Astrocyte of the hippocampus (primary cell): ENCODE measurements around the gene MAST1.
A peak's percentile ranks its signal among the peaks of the same experiment; 100 is the strongest.
"Not testable (repeated sequence)": the region's sequence is repeated elsewhere in the genome, so short reads cannot be mapped to it uniquely, and the experiment has no call there.

ENCODE experiments used
- DNase-seq: peaks from one replicate; pipeline ENCODE4 v3.0.0; 2011; ENCODE audit warnings: low read depth, low spot score

MAST1 gene

DNA sequence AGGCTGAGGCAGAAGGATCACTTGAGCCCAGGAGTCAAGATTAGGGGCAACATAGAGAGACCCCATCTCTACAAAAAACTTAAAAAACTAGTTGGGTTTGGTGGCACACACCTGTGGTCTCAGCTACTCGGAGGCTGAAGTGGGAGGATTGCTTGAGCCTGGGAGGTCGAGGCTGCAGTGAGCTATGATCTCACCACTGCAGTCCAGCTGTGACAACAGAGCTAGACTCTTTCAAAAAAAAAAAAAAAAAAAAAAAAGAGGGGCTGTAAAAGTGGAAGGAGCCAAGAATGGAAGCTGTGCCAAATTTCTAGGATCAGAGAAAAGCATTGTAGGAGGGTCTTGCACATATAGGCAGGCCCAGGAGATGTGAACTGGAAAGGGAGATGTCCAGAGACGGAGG, 33.4 kb downstream of the MAST1 start:
- no peak for DNase-seq

DNA sequence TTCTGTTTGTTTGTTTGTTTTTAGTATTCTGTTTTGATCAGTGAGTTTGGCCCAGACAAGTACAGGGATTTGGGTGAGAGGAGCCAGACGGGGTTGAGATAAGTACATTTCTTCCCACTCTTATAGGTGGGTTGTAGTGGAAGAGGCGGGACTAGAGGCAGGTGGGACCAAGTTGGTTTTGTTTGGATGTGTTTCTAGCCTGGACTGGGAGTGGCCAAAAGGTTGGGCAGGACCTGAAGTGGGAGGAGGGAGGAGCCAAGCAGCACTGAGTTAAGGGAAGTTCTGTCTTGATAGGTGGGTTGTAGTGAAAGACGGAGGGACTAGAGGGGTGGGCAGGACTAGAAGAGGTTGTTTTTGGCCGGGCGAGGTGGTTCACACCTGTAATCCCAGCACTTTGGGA, 33.9 kb downstream of the MAST1 start:
- DNase-seq, result no peak

DNA sequence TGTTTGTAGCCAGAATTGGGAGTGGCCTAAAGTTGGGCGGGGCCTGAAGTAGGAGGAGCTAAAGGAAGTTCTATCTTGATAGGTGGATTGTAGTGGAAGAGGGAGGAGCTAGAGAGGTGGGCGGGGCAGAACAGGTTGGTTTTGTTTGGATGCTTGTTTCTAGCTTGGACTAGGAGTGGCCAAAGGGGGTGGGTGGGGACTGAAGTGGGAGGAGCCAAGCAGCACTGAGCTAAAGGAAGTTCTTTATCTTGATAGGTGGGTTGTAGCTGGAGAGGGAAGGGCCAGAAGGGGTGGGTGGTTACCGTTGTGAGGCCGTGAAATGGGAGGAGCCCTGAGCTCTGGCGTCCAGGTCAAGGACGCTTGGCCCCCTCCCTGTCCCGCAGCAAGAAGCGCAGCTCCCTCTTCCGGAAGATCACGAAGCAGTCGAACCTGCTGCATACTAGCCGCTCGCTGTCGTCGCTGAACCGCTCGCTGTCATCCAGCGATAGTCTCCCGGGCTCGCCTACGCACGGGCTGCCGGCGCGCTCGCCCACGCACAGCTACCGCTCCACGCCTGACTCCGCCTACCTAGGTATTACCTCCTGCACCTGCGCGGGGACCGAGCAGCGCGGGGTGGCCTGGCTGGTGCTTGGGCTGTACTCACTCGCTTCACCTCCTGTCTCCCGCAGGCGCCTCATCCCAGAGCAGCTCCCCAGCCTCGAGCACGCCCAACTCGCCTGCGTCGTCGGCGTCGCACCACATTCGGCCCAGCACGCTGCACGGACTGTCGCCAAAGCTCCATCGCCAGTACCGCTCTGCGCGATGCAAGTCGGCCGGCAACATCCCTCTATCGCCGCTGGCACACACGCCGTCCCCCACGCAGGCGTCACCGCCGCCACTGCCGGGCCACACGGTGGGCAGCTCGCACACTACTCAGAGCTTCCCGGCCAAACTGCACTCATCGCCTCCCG, 34.9 kb downstream of the MAST1 start:
- no peak for DNase-seq

DNA sequence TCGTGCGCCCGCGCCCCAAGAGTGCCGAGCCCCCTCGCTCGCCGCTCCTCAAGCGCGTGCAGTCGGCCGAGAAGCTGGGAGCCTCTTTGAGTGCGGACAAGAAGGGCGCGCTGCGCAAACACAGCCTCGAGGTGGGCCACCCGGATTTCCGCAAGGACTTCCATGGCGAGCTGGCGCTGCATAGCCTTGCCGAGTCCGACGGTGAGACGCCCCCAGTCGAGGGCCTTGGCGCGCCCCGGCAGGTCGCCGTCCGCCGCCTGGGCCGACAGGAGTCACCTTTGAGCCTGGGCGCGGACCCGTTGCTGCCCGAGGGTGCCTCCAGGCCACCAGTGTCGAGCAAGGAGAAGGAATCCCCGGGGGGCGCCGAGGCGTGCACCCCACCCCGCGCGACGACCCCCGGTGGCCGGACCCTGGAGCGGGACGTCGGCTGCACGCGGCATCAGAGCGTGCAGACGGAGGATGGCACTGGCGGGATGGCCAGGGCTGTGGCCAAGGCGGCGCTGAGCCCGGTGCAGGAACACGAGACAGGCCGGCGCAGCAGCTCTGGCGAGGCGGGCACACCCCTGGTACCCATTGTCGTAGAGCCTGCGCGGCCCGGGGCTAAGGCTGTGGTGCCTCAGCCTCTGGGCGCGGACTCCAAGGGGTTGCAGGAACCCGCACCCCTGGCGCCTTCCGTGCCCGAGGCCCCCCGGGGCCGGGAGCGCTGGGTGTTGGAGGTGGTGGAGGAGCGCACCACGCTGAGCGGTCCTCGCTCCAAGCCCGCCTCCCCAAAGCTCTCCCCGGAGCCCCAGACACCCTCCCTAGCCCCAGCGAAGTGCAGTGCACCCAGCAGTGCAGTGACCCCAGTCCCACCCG, 35.8 kb downstream of the MAST1 start:
- no peak for DNase-seq

DNA sequence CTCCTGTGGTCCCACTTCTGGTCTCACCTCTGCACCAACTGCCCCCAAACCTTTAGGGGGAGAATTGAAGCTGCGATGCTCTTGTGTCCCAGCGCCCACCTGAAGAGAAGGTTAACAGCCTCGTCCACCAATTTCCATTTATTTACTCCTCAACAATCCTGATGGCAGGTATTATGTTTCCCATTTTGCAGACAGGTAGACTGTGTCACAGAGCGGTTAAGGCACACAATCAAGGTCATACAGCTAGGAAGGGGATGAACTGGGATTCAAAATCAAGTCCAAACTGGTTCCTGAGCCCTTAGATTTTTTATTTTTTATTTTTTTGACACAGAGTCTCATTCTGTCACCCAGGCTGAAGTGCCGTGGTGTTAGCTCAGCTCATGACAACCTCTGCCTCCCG, 36.8 kb downstream of the MAST1 start:
- DNase-seq, result no peak

DNA sequence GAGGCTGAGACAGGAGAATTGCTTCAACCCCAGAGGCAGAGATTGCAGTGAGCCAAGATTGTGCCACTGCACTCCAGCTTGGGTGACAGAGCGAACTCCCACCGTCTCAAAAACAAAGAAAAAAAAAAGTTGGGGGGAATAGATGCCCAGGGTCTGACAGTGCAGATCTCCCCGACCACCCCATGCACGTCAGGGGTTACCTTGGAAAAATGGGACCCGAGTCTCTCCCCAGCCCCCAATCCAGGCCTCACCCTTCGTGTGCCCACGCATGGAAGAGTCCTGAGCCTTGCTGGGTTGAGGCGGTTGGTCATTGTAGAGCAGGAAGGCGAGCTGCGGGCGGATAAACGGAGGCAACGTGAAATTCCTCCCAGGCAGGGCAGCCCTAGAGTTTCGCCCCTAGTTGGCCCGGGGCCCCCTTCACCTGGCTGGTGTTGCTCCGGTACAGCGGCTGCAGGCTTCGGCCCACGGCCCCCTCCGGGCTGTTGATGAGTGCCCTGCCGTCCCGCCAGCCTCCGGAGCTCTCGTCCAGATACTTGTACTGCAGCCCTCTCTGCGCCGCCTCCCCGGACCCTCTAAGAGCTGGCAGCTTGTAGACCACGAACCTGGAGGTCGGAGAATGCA, 42.3 kb downstream of the MAST1 start:
- DNase-seq, result peak; percentile 43

DNA sequence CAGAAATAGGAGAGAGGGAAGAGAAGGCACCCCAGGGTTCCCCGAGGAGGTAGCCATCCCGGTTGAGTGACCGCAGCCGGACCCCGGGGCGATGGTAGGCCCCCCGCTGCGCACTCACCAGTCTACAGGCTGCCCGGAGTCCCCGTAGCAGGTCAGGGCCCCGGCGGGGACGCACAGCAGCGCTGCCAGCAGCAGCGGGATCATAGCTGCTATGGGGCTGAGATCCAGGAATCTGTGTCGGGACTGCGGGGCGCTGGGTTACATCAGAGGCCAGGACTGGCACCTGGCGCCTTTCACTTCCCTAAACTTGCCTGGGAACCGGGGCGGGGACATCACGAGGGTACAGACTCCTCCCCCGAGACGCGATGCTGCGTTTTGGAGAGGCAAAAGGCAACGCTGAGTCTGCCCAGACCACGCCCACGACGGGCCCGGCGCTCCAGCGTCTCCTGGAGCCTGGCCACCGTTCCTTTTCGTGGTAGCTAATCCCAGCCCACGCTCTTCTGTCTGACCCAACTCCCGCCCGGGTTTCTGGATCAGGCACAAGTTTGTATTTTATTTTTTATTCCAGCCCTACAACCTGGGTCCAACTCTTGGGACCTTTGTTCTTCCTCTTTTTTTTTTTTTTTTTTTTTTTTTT, 43.0 kb downstream of the MAST1 start, which contains the start of gene DNASE2:
TSS of gene DNASE2 (minus strand) at position 278 of the 637 bp plus-strand sequence. CDS start at position 204, 74 bp downstream.
- DNase-seq, result peak; percentile 95

DNA sequence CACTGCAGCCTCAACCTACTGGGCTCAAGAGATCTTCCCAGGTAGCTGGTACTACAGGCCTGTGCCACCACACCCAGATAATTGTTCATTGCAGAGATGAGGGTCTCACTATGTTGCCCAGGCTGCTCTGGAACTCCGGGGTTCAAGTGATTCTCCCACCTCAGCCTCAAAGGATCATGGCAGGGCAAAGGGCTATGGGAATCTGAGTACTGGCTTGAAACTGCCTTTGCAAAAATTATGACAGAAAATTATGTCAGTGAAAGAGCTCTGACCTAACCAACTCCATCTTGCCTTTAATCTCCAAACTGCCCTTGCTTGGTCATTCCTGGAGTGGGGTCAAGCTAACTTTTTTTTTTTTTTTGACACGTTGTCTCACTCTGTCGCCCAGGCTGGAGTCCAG, 44.3 kb downstream of the MAST1 start:
- DNase-seq, result no peak

DNA sequence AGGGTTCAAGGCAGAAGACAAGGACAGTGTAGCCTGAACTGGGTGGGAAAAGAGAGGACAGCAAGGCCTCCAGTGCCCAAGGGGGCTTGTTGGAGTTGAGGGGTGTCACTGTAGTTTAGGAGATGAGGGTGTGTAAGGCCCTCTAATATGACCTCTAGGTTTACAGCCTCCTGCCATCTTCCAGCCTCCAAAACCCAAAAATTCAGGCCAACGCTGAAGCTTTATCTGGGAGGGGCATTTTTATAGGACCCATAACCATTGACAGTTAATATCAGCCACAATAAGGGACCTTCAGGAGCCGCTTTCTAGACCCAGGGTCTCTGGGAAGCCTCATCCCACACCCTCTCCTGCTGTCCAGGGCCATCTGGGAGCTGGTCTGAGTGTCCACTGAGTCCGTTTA, 45.9 kb downstream of the MAST1 start:
- DNase-seq, result no peak

DNA sequence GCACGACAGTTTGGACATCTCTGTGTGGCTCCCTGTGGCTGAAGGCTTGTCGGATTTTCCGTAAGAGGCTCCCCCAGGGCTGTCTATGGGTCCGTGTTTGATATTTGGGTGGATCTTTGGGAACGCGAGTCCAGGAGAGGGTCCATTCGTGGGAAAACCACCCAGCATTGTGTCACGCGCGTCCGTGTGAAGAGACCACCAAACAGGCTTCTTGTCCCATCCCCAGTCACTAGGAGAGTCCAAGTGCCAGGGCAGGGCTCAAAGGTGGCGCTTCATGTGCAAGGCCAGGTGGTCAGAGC, 46.3 kb downstream of the MAST1 start:
- no peak for DNase-seq

DNA sequence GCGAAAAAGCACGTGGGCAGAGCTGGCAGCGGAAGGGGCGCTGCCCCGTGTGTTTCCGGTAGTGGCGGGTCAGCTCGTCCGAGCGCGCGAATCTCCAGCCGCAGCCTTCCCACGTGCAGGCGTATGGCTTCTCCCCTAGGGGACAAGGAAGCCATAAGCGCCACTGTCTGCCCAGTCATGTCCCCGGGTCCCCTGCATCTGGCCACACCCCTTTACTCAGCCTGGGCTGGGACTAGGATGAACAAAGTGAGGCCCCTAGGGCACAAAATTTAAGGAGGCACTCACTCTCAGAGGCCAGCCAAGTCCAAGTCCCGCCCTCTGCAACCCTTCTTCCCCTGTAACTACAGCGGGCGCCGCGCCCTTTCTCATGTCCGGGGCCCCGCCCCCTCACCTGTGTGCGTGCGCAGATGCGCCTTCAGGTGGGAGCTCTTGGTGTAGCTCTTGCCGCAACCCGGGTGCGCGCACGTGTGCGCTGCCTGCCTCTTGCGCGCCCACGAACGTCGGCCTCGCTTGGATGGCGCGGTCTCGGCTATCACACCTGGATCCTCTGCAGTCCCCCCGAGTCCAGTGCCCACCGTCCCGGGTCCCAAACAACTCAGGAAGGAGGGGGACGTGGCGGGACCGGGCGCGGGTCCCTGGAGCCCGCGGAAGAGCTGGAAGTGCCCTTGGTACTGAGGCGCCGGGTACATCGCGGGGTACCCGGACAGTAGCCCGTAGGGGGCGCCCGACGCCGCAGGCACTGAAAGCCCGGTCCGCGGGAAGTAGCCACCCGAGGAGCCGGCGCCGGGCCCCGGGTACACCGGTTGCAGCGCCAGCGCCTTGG, 46.8 kb downstream of the MAST1 start:
- DNase-seq, result peak; percentile 69

DNA sequence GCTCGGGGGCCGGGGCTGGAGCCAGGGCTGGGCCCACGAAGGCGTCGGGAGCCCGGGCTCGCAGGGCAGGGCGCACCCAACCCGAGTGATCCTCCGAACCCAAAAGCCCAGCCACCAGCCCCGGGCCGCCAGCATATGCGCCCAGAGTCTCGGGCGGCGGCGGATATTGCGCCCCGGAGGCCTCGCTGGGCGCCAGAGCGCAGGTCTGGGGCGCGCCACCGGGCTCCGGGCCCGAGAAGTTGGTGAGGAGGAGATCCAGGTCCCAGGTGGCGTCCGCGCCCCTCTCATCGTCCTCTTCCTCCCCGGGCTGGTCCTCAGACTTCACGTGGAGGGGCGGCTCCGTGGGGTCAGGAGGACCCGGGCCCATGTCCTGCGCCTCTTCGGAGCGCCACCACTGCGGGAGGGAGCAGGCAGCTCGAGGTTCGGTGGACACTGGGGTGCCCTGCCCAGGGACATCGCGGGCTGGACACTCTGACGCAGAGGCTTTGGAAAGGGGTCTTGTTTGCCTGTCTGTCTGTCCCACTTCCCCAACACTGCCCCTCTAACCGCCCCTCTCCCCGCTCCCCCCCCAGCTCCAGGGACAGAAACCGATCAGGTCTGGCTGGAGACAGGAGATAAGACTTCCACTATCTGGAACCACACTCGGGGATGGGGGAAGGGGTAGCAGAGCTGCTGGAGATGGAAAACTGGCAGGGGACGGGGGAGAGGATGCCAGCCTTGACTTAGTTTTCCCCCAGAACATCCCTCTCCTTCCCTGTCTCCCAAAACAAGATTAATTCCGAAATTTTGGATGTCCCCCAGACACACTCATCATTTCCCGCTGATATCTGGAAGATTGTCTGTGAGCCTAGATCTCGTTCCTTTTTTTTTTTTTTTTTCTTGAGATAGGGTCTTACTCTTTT, 47.7 kb downstream of the MAST1 start:
- no peak for DNase-seq

DNA sequence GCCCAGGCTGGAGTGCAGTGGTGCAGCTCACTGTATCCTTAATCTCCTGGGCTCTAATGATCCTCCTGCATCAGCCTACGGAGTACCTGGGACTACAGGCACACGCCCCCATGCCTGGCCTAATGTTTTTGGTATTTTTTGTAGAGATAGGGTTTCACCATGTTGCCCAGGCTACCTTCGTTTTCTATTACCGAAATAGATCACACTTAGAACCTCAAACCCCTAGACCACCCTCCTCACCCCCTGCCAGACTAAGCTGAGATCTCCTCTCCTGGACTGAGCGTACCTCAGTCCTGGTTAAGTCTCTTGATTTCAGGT, 48.3 kb downstream of the MAST1 start:
- no peak for DNase-seq

DNA sequence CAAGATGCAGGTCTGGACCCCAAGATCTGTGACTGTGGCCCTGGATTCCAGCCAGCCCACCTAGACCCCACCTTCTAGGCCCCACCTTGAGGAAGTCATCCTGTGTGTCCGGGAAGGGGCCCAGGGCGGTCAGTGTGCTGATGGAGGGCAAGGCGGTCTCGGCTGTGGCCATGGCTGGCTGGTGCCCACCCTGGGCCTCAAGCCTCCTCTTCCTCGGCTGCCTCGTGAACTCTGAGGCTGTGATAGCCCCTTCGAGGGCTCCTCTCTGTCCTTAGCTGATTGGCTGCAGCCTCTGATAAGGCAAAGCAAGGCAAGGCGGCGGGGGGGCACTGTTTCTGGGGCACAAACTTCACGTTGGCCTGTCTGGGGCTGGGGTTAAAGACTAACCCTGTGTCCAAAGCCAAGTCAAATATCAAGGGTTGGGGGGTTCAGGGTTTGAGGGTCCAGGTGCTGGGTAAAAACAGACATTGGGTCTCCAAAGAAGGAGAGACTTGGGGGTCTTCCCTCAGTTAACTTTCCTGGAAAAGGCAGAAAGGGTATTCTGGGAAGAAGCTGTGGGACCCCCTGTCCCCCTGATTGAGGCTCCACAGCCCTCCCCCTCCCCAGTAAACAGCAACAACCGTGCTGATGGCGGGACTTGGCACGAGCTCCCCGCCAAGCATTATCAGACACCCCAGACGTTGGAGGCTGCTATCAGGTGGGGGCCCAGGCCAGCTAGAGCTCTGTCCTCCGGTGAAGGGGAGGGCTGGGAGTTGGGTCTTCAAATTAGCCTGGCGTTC, 48.8 kb downstream of the MAST1 start, which contains the start of gene KLF1:
TSS of gene KLF1 (minus strand) at position 233 of the 779 bp plus-strand sequence. CDS start at position 172, 61 bp downstream.
- no peak for DNase-seq

DNA sequence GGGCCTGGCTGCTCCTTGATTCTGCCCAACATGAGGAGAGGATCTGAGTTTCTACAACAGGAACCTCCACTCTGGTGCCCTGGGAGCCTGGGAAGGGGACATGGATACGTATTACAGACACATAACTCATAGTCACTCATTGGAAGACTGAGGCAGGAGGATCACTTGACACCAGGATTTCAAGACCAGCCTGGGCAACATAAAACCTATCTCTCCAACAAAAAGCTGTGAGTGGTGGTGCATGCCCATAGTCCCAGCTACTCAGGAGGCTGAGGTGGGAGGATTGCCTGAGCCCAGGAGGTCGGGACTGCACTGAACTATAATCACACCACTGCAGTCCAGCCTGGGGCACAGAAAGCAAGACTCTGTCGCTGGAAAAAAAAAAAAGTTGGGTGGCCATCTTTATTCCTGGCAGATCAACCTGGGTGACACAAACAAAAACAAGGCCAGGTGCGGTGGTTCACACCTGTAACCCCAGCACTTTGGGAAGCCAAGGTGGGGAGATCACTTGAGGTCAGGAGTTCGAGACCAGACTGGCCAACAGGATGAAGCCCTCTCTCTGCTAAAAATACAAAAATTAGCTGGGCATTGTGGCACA, 49.8 kb downstream of the MAST1 start:
- no peak for DNase-seq

DNA sequence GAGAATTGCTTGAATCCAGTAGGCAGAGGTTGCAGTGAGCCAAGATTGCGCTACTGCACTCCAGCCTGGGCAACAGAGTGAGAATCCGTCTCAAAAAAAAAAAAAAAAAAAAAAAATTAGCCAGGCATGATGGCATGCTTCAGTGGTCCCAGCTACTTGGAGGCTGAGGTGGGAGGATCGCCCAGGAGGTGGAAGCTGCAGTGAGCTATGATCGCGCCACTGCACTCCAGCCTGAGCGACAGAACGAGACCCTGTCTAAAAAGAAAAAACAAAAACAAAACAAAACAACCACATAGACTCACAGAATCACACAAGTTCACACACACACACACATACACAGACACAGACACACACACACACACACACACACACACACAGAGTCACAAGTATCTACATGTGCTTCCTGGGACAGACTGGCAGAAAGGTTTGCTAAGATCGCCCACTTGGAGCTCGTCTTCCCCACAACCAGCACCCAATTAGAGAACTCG, 52.0 kb downstream of the MAST1 start:
- DNase-seq, result not testable (repeated sequence)

DNA sequence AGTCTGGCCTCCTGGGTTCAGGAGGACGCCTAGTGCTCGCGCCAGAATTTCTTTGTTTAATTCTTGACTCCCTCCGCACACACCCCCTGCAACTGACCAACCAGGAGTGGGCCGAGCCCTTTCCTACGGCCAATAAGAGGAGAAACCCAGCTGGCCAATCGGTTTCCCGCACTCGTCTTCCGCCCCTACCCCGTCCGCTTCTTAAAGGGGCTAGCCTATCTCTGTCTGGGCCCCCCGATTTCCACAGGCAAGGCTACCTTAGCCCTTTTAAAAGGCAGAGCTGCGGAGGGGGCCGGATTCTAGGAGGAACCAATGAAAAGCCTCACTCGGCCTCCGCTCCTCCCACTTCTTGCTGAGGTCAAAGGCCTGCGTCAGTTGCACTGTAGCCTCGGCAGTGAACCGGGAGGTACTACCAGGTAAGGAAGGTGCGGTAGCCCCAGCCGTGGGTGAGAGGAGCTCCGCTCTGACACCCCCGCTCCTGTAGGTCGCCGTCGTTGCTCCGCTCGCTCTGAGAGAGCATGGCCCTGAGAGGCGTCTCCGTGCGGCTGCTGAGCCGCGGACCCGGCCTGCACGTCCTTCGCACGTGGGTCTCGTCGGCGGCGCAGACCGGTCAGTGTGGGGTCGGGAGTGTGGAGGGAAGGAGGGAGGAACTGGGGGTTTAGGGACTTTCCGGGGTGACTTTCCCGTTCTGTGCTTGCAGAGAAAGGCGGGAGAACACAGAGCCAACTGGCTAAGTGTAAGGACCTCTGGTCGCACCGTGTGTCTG, 52.7 kb downstream of the MAST1 start, which contains the start of gene GCDH:
TSS of gene GCDH (plus strand) at position 374 of the 766 bp plus-strand sequence. CDS start at position 519, 145 bp downstream.
- peak; percentile 99 for DNase-seq
